ENCODE results near the gene ZNF107. TPM values are rescaled to one million over a fixed set of nuclear protein-coding genes. Genes with fewer than 3 reads are reported as not detected.
A peak's percentile ranks its signal among the peaks of the same experiment; 100 is the strongest.
"Not testable (repeated sequence)": the region's sequence is repeated elsewhere in the genome, so short reads cannot be mapped to it uniquely, and the experiment has no call there.

Gene ZNF107
- total and polyA plus RNA-seq, 2 experiments from 2014 or later, result 14.8 to 55.3 TPM

DNA sequence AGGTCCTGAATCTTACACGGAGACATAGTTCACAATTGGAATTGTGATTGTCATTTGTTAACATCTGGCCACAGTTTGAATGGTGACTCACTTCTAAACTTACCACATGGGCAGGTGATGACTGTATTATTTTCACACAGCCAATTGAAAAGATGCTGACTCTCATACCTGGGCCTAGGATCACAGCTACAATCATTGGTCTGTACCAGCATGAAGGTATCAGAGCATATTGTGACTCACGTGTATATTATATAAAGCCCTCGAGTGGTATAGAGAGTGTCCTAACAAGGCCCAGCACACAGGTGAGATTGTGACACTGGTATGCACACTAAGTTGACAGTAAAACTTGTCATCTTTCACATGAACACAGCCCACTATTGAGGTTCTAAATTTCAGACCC is 9.4 kb upstream of the ZNF107 start (continued):
- TF ChIP-seq REST (IDR thresholded peaks at IDR 0.05; ENCODE audit: unreplicated experiment) (no peak), ZNF114 (CRISPR knock-in tag; IDR thresholded peaks at IDR 0.05) (no peak), CTCF (conservative IDR thresholded peaks at IDR 0.05; ENCODE audit: low read depth in 2 of 2) (no peak)
- TF ChIP-seq, protein P1, sequence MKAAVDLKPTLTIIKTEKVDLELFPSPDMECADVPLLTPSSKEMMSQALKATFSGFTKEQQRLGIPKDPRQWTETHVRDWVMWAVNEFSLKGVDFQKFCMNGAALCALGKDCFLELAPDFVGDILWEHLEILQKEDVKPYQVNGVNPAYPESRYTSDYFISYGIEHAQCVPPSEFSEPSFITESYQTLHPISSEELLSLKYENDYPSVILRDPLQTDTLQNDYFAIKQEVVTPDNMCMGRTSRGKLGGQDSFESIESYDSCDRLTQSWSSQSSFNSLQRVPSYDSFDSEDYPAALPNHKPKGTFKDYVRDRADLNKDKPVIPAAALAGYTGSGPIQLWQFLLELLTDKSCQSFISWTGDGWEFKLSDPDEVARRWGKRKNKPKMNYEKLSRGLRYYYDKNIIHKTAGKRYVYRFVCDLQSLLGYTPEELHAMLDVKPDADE (IDR thresholded peaks at IDR 0.05), result no peak

- H3K9me2 ChIP-seq (ENCODE audit: insufficient read depth); H3F3A ChIP-seq (replicated peaks; ENCODE audit: low read depth); H3K36me3 Mint-ChIP-seq (ENCODE audit: low read depth); H3K27me3 ChIP-seq (ENCODE audit: insufficient read depth); H3K4me3 Mint-ChIP-seq; H4K20me1 ChIP-seq (replicated peaks; ENCODE audit: insufficient read depth); H3K79me2 ChIP-seq (replicated peaks; ENCODE audit: insufficient read depth); H3K36me3 ChIP-seq (ENCODE audit: insufficient read depth); H3K4me3 ChIP-seq; ATAC-seq; H2AFZ ChIP-seq; H3K4me1 Mint-ChIP-seq; H3K4me2 ChIP-seq; DNase-seq (ENCODE audit: low spot score); H3K27ac Mint-ChIP-seq; H3K27ac ChIP-seq (ENCODE audit: low read depth); H3K4me1 ChIP-seq (ENCODE audit: insufficient read depth): not testable (repeated sequence)
- Mint-ChIP-seq H3K9me3 (peaks cover 55% of the 10 kb centered on the region), H3K27me3 (ENCODE audit: insufficient read depth, low read depth, poor library complexity) (peaks cover 14% of the 10 kb centered on the region)
Measured at GRCh38 chr7:64662091-64662490, 3.8 kb upstream of the ZNF107 start.

- H3K9me2 ChIP-seq (ENCODE audit: insufficient read depth), result no peaks in the 10 kb centered on the region
- TF ChIP-seq STAT1 (IDR thresholded peaks at IDR 0.05; ENCODE audit: unreplicated experiment), result no peak
- no peak for TF ChIP-seq JUNB (IDR thresholded peaks at IDR 0.05; ENCODE audit: unreplicated experiment)
- no peak for TF ChIP-seq CTCF (conservative IDR thresholded peaks at IDR 0.05; ENCODE audit: low read depth in 2 of 2)
Measured at GRCh38 chr7:64666663-64667050, 724 bp downstream of the ZNF107 start.

More at GRCh38 chr7:64666663-64667050, 724 bp downstream of the ZNF107 start:
- peak overlapping the region; percentile 89 for H3K27ac ChIP-seq (ENCODE audit: low read depth)
- peak overlapping the region; percentile 77 for H3K4me2 ChIP-seq
- H3K9me3 Mint-ChIP-seq, result peaks cover 14% of the 10 kb centered on the region
- peaks cover 54% of the 10 kb centered on the region for H3K79me2 ChIP-seq (replicated peaks; ENCODE audit: insufficient read depth)
- H3K4me1 ChIP-seq (ENCODE audit: insufficient read depth), result peaks cover 24% of the 10 kb centered on the region
- H3K36me3 Mint-ChIP-seq (ENCODE audit: low read depth), result peaks cover 20% of the 10 kb centered on the region
- H4K20me1 ChIP-seq (replicated peaks; ENCODE audit: insufficient read depth), result 0 out of 2 replicates have a peak, but pooled peaks cover 5% of the 10 kb centered on the region
- peak overlapping the region; percentile 99 for H3K27ac Mint-ChIP-seq
- peak overlapping the region; percentile 78 for H2AFZ ChIP-seq
- H3K27me3 Mint-ChIP-seq (ENCODE audit: insufficient read depth, low read depth, poor library complexity), result peaks cover 13% of the 10 kb centered on the region
- peaks cover 4% of the 10 kb centered on the region; the same call in 1 of the 2 replicates for H3K36me3 ChIP-seq (ENCODE audit: insufficient read depth)
- no peaks in the 10 kb centered on the region for H3K27me3 ChIP-seq (ENCODE audit: insufficient read depth)
- ATAC-seq, result no peak
- peaks cover 19% of the 10 kb centered on the region; the same call in 2 of the 3 replicates for H3K4me1 Mint-ChIP-seq
- peak overlapping the region; percentile 89 for H3K4me3 ChIP-seq
- H3K4me3 Mint-ChIP-seq, result peak overlapping the region; percentile 97
- no peak for DNase-seq (ENCODE audit: low spot score)
- H3F3A ChIP-seq (replicated peaks; ENCODE audit: low read depth), result no peaks in the 10 kb centered on the region
